Right hindlimb (tissue), 1 donor: ENCODE results near the gene SAXO1.
"Not testable (repeated sequence)": the region's sequence is repeated elsewhere in the genome, so short reads cannot be mapped to it uniquely, and the experiment has no call there.

ENCODE experiments used
- DNase-seq: peaks from one replicate; pipeline ENCODE4 v3.0.0-alpha.2; 2018

SAXO1 gene

DNA sequence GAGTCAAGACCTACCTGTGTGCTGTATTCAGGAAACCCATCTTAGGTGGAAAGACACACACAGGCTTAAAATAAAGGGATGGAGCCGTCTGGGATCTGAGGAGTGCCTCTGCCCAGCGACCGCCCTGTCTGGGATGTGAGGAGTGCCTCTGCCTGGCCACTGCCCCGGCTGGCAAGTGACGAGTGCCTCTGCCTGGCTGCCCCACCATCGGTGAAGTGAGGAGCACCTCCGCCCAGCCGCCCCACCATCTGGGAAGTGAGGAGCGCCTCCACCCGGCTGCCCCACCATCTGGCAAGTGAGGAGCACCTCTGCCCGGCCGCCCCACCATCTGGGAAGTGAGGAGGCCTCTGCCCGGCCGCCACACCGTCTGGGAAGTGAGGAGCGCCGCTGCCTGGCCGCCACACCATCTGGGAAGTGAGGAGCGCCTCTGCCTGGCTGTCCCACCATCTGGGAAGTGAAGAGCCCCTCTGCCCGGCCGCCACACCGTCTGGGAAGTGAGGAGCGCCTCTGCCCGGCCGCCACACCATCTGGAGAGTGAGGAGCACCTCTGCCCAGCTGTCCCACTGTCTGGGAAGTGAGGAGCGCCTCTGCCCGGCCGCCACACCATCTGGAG, 33.7 kb downstream of the SAXO1 start:
- no peak for DNase-seq

DNA sequence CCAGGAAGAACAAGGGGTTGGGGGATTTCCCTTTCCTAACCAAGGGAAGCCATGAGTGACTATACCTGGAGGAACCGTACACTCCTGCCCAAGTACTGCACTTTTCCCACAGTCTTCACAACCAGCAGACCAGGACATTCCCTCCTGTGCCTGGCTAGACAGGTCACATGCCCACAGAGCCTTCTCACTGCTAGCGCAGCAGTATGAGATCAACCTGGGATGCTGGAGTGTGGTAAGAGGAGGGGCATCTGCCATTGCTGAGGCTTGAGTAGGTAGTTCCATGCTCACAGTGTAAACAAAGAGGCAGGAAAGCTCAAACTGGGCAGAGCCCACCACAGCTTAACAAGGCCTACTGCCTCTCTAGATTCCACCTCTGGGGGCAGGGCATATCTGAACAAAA, 35.9 kb downstream of the SAXO1 start:
- DNase-seq: no peak

DNA sequence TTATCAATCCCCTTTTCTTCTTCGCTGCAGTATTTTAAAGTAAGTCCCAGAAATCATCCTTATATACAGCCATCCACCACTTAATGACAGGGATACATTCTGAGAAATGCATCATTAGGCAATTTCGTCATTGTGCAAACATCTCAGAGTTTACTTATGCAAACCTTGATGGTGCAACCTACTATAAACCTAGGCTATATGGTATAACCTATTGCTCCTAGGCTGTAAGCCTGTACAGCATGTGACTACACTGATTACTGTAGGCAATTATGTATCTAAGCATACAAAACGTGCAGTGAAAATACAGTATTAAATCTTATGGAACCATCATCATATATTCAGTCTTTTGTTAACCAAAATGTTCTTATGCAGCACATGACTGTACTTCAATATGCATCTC, 36.8 kb downstream of the SAXO1 start:
- DNase-seq: no peak

DNA sequence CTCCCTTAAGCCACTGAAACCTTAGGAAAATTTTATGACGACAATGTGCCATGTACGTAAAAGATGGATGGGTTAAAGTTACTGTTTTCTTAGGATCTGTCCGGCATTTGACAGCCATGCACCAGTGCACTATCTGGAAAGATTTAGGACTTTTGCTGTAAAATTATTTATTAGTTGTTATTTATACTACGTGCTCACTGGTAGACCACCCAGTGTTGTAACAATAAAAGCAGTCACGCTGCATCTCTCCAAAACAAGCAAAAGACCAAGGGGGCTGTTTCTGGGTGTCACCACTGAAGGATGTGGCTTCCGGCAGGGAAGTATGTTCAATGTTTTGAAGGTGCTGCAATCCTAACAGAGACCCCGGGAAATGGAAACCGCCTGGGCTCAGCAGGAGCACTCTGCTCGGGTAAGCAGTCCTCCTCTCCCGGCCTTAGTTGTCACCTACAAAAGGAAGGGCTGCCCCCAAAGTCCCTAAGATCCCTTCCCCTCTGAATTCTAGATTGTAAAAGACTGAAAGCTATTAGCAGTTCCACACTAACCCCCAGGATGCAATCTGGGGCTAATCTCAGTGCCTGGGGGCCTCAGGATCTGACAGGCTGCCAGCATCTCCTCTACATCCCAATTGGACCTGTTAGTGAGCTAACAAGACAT, 38.6 kb downstream of the SAXO1 start:
- no peak for DNase-seq

DNA sequence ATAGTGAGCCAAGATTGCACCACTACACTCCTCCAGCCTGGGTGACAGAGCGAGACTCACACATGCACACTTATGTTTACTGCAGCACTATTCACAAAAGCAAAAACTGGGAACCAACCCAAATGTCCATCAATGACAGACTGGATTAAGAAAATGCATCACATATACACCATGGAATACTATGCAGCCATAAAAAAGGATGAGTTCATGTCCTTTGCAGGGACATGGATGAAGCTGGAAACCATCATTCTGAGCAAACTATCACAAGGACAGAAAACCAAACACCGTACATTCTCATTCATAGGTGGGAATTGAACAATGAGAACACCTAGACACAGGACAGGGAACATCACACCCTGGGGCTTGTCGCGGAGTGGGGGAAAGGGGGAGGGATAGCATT, 41.8 kb downstream of the SAXO1 start:
- not testable (repeated sequence) for DNase-seq

DNA sequence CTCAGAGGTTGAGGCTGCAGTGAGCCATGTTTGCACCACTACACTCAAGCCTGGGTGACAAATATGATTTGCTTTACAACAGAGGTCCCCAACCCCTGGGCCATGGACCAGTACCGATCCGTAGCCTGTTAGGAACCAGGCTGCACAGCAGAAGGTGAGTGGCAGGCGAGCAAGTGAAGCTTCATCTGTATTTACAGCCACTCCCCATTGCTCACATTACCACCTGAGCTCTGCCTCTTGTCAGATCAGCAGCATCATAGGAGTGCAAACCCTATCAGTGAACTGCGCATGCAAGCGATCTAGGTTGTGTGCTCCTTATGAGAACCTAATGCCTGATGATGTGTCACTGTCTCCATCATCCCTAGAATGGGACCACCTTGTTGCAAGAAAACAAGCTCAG, 42.5 kb downstream of the SAXO1 start:
- DNase-seq: no peak

DNA sequence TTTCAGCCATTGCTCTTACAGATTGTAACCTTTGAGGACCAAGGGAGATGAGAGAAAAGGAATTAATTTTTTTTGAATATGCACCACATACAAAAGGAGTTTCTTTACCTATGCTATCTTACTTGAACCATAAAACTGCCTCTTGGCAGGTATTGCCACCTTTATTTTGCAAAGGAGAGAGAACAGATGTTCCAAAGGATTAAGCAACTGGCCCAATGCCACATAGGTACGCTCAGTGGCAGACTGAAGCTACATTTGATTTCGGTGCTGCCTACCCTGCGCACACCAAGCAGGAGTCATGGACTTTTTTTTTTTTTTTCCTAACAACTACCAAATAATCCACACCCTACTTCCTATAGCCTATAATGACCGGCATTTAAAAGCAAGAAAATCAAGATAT, 43.1 kb downstream of the SAXO1 start:
- no peak for DNase-seq

DNA sequence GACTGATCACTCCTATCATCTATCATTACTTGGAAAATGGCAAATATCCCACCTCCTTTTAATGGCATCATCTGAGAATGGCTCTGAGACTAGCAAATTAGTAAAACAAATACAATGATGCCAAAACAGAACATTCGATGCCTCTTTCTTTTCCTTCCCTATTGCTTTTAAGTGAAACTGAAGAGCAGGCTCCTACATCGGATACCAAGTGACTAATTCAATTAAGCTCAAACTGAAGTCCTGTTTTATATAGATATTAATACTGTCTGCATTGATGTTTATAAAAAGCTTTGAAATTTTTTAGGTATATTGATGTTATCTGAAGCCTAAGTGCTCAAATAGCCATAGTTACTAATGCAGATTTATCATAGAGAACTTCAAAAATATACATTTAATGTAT, 43.9 kb downstream of the SAXO1 start:
- no peak for DNase-seq

DNA sequence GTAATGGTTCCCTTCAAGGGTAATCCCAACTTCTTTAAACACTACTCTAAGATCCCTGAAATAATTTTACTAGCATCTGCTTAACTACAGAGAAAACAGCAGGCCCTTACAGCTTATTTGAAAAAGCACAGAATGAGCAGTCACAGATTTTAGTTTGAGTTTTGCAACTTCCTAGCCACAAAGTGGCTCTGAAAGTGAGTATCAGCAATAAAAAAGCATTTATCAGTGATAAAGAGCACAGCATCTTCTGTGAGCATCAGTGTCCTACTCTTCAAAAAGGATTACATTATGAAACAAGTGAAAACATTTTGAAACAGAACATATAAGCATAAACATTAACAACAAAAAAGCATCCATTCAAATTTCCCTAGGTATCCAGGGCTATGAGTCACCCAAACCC, 45.0 kb downstream of the SAXO1 start:
- no peak for DNase-seq

DNA sequence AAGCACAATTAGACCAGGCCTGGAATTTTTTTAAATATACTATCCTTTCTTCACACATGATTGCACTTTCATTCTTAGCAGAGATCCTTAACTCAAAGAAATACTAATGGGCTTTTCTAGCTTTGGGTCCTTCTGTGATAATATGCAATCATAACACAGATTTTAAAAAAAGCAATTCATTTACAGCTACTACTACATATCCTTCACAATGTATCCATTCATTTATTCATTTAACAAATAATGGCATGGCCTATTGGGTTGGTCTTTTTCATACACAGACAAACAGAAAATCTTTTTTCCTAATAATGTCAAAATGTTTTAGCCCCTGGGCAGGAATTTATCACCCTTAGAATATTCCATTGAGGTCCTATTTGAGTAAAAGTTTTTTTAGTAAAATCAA, 47.0 kb downstream of the SAXO1 start:
- no peak for DNase-seq

DNA sequence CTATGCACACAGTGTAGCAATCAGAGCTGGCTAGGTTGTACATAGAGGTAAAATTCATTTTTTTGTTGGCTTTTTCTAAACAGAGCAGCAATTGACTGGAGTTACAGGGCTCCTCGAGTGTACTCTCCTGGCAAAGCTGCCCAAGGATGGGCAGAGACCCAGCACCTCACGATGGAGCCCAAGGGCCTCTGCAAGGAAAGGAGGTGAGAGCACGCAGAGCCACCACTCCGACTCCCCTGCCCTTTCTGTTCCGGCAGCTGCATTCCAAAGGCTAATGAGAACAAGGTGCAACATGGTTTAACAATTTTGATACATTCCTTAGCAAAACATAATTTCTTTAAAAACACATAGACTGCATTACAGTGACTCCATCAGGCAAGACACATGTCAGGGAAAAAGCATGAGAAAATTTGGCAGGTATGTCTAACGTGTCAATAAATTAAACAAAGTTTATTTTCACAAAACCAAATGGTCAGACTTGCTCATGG, 47.5 kb downstream of the SAXO1 start:
- DNase-seq: peak; percentile 58

DNA sequence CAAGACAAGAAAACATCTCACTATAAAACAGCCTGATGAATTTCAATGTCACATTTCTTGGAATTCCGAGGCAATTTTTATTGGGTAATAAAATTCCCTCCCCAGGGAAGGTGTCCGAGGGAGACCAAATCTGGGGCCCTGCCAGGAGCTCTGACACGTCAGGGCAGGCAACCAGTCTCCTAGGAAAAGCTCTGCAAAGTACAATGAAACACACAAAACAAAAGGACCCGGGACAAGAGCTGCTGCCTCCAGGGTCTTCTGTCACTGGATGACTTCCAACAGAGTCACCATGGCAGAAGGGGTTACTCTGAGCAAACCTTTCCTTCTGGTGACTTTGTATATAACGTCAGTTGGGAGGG, 50.8 kb downstream of the SAXO1 start:
- DNase-seq: no peak

DNA sequence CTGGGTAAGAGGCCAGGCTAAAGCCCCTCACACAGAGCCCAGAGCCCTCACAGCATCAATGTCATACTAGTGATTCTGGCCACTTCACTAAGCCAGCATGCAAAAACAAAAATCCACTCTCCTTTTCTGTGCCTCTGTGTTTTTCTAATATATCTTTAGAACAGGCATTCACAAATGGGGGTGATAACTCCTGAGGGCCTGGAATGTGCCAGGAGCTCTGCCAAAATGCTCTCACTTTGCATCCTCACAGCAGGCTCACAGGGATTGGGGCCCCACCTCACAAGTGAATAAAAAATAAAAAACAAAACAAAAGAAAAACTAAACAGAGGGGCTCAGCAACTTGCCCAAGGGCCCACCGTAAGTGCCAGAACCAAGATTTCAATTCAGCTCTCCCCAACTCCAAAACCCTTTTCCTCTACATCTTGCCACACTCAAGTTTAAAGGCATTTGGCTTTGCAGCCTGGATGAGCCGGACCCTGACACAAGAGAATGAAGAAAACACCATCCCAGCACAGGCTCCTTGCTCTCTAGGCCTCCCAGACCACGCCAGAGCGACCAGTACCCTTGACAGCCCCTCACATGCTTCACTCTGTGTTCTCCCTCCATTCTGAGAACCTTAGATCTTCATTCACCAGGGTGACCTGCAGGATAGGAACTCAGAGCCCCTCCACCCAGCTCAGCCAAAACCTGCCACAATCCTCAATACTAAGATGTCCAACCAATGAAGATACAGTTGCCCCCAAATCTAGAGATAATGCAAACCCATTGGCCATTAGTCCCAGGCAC, 51.3 kb downstream of the SAXO1 start:
- DNase-seq: peak; percentile 66

DNA sequence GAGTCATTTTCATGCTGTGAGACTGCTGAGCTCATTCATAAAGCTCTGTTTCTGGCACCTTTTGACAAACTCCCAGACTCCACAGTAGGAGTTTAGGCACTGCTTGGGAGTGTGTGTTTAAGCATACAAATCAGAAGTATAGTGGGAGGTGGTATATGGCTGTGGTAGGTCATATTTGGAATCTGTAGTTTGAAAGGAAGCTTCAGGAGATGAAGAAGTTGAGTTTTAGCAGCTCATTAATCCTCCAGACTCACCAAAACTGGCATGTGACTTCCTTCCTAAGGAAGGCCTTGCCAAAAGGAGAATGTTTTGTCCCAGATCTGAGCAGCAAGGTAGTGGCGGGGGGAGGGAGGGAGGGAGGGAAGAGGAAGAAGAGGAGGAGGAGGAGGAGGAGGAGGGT, 52.8 kb downstream of the SAXO1 start:
- no peak for DNase-seq

DNA sequence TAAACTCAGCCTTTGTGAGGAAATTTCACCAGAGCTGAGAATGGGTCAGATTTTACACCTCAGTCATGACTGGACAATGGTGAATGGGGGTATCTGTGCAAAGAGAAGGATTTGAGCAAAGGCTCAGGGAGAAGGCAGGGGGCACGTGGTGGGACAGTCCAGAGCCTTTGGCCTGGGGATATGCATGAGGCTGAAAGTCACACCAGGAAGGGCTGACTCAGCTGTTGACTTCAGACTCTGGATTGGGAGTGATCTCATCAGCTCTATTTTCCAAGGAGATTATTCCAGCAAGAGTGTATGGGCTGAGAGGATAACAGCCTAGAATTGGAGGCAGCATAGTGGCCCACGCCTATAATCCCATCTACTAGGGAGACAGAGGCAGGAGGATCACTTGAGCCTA, 53.6 kb downstream of the SAXO1 start:
- no peak for DNase-seq

DNA sequence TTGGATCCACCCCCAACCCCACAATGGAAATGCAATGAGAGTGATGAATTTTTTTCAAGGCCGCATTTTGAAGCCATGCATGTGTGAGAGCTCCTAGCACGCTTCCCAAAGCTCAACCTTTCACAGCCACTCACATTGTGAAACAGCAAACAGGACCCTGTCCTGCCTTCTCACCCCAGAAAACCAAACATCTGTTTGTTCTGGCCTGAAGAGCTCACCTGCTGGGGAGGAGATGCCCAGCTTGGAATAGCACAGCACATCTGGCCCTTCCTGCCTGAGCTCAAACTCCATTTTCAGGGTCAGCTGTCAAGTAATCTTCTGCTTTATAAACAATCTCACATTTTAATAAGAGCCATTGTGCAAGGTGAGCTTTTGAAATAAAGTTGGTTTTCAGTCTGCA, 54.8 kb downstream of the SAXO1 start:
- DNase-seq: no peak

DNA sequence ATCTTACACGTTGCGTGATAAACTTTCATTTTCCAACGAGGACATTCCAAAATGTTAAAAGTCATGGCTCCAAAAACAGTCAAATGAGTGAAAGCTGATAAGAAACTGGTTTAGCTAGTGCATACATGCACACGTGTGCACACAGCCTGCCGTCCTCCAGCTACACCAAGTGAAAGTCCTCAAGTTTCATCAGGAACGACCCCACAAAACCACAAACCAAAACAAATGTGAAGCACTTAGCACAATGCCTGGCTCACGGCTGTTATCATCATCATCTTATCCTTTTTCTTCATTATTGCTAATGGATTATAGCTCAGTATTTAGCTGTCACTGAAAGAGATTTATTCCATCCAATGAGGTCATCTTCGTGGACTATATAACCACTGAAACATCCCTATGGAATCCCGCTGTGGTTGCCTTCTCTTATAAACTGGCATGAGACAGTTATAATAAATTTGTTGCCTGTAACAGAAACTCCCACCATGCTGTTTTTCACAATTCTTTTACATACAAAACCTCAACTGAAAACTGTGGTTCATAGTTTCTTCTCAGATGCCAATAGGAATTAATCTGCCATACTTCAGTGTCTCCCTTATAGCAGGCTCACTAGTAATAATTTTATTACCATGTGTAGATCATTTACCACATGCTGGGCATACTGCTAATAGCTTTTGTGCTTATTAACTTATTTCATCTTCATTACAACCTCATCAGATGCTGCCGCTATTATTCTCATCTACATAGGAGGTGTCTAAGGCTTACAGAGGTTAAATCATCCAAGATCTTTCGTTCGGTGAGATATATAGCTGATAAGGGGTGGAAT, 56.1 kb downstream of the SAXO1 start:
- DNase-seq: no peak

DNA sequence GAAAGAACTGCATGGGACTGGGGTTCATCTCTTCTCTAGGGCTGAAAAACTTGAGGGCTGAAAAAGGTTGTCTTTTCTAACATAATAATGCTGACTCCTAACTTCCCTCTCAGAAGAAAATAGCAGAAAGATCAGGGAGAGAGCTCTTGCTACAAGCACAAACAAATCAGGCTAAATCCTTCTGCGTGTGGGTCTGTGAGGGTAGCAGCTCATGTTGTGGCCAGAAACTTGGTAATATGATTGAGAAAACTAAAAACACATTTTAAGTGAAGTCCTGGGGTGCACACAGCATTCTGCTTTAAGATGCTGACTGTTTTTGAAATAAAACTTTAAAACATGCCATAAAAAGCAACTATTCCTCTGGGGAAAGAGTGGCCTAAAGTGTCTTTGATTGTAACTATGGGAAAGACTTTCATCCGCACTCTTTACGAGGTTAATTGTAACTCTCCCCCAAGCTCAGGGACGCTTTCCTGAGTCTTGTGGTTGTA, 56.7 kb downstream of the SAXO1 start:
- no peak for DNase-seq

DNA sequence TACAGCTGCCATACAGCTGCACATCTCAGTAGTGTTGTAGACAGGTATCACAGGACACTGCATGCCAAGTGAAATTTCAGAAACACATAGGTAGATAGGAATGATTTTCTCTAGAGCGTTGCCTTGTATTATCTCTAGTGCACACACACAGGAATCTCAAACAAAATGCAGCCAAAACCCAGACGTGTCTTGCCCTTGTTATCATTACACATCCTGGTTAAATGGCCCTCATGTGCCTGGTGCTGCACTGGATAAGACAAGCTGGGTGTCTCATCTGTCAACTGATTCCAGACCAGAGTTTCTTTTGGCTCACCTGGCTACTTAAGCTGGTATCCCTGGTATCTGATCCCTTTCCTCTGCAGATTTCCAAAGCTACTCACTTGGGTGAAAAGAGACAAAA, 59.7 kb downstream of the SAXO1 start:
- no peak for DNase-seq

DNA sequence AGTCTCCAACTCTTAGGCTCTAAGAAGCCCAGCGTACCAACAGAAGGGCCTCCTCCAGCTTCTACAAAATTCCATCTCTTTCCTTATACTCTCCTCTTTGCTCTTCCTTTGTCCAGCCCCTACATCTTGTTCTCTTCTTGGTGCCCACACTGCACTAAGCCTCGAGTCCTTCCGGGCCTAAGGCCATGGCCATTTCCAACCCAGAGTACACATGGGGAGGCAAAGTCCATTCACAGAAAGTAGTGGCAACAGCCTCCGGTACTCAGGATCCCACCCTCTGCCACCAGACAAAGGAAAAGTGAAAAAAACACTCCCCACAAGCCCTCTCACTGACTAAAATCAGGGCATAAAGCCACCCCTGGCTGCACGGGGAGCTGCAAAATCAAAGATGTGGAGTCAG, 60.3 kb downstream of the SAXO1 start:
- DNase-seq: no peak

DNA sequence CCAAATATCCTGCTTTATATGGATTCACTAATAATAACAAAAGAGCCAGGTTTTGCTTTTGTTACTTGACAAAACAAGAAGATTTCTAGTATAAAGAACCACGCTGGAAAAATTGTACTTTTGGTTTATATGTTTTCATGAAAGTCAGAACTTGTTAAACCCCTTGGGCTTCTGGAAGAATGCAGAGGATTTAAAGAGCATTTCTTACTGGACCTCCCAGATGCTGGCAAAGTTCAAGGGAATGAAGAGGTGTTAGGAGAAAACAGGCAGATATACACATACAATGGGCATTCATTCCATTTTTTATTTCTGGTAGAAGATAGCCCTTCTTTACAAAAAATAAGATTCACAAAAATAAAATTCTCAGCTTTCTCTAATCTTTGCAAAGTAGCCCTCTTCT, 61.1 kb downstream of the SAXO1 start:
- no peak for DNase-seq

DNA sequence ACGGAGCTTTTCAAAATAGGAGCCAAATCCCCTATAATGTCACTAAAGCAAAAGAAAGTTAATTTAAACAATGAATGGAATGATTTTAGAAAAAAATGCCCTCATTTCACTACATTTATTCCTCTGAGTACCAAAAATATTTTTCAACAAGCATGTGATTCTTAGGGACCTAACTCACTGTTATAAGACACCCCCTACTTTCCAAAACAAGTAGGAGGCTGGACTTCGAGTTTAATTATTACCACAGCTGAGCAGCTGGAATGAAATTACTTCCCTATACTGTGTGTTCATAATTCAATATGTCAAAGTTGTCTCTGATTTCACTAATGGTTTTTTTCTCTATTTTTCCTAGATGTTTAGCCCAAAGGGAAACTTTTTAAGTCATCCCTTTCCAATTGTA, 61.6 kb downstream of the SAXO1 start:
- DNase-seq: no peak

DNA sequence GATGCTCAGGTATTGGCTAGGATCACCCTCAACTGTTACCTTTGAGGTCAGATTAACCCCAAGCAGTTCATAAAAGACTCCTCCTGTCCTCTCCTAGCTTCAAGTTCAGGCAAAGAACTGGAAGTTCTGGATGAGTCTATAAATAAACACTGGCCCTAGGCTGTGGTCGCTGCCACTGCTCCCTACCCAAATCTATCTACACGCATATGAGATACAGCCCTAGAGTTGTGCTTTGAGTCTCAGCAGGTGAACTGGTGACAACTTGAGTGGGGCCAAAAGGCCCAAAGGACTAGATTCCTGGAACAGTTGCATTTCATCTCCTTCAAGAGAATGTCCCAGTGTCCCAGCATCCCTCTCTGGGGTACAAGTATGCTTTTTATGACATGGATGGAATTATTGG, 62.6 kb downstream of the SAXO1 start:
- DNase-seq: no peak
